HepG2 (cell line): ENCODE results near the gene SYPL2. TPM values are rescaled to one million over a fixed set of nuclear protein-coding genes. Genes with fewer than 3 reads are reported as not detected.

Experiments
- ATAD3A ChIP-seq: sonication (generic); formaldehyde crosslinking; IDR thresholded peaks from 2 replicates; pipeline ENCODE4 v1.4.0; 2020; ENCODE audit warnings: missing genetic modification reagents
- BRD4 ChIP-seq: sonication (generic); formaldehyde crosslinking; IDR thresholded peaks from 2 replicates; pipeline ENCODE4 v1.4.0; 2020; ENCODE audit warnings: missing genetic modification reagents
- CBX2 ChIP-seq, 2 experiments: fragments of 200-600 bp in 1 of 2; sonication (generic); formaldehyde crosslinking in 1 of 2; IDR thresholded peaks; 2 replicates each; pipeline versions ENCODE4 v1.7.0 to v1.8.1; 2018 to 2022; ENCODE audit warnings: low read depth in 2 of 2, low read length in 1 of 2, mild to moderate bottlenecking in 1 of 2, missing genetic modification reagents in 1 of 2
- CC2D1A ChIP-seq: sonication (generic); formaldehyde crosslinking; IDR thresholded peaks from 2 replicates; pipeline ENCODE4 v1.8.1; 2023; ENCODE audit warnings: mild to moderate bottlenecking, missing genetic modification reagents
- HOMEZ ChIP-seq: IDR thresholded peaks from 2 replicates; pipeline ENCODE4 v1.6.1; 2016; ENCODE audit warnings: low read depth
- HOXA5 ChIP-seq: sonication (generic); formaldehyde crosslinking; IDR thresholded peaks from 2 replicates; pipeline ENCODE4 v1.4.0; 2020; ENCODE audit warnings: missing genetic modification reagents
- IKZF1 ChIP-seq: fragments of 450-650 bp; IDR thresholded peaks from 2 replicates; pipeline ENCODE4 v1.7.1; 2016
- IKZF5 ChIP-seq: IDR thresholded peaks from 2 replicates; pipeline ENCODE4 v1.6.1; 2018; ENCODE audit warnings: missing genetic modification reagents, mild to moderate bottlenecking, missing compliant biosample characterization
- ISX ChIP-seq: sonication (generic); formaldehyde crosslinking; conservative IDR thresholded peaks from 2 replicates; pipeline ENCODE4 v1.5.0; 2020; ENCODE audit warnings: missing genetic modification reagents
- JUND ChIP-seq: sonication (generic); formaldehyde crosslinking; IDR thresholded peaks from 2 replicates; pipeline ENCODE4 v1.8.0; 2022; ENCODE audit warnings: mild to moderate bottlenecking, missing genetic modification reagents
- MIER2 ChIP-seq: IDR thresholded peaks from 2 replicates; pipeline ENCODE4 v1.6.1; 2016; ENCODE audit warnings: missing biosample characterization, missing genetic modification reagents
- MTERF4 ChIP-seq: sonication (generic); formaldehyde crosslinking; IDR thresholded peaks from 2 replicates; pipeline ENCODE4 v1.8.0; 2023; ENCODE audit warnings: mild to moderate bottlenecking, missing genetic modification reagents
- PAXIP1 ChIP-seq: sonication (generic); formaldehyde crosslinking; conservative IDR thresholded peaks from 2 replicates; pipeline ENCODE4 v1.4.0; 2020; ENCODE audit warnings: mild to moderate bottlenecking, missing genetic modification reagents, moderate library complexity
- SIN3B ChIP-seq: fragments of 150-350 bp; IDR thresholded peaks from 2 replicates; pipeline ENCODE4 v1.6.1; 2014; ENCODE audit warnings: low read length
- TCF7 ChIP-seq: sonication (generic); IDR thresholded peaks from 2 replicates; pipeline ENCODE4 v1.6.1; 2016; ENCODE audit warnings: antibody characterized with exemption, low read depth
- ZMAT5 ChIP-seq: sonication (generic); formaldehyde crosslinking; IDR thresholded peaks from 2 replicates; pipeline ENCODE4 v1.5.0; 2020; ENCODE audit warnings: mild to moderate bottlenecking, low read depth, missing genetic modification reagents, borderline replicate concordance
- ZNF281 ChIP-seq: sonication (generic); formaldehyde crosslinking; IDR thresholded peaks from 2 replicates; pipeline ENCODE4 v1.4.0; 2020; ENCODE audit warnings: missing genetic modification reagents, borderline replicate concordance
- polyA plus RNA-seq, 8 experiments: library from polyadenylated mRNA; depleted of rRNA in 3 of 8; stranded (reverse) in 7 of 8; unstranded in 1 of 8; fragments of >200 nt; fragmentation: Illumina TruSeq in 4 of 8; extraction: Trizol in 4 of 8; gene quantifications; 2 replicates each; pipeline versions ENCODE4 v1.2.1 to v1.2.3, GENCODE V29; 2011 to 2016; ENCODE audit warnings: low read depth in 4 of 8, missing spikeins in 1 of 8, mixed read lengths in 1 of 8; ENCODE audit not compliant: insufficient read depth in 1 of 8
- total RNA-seq, 5 experiments: library from RNA; depleted of rRNA; stranded (reverse); fragments of >200 nt; fragmentation: Illumina TruSeq; extraction: Trizol; gene quantifications; 2 replicates each; pipeline ENCODE4 v1.2.3, GENCODE V29; 2016; ENCODE audit warnings: low read depth in 1 of 5

SYPL2 gene
- total and polyA plus RNA-seq, 2 of the 13 experiments (the other 11 are each of a cell fraction or from before 2014, with no cell fraction given), result 0.17 to 0.24 TPM

GRCh38 chr1:109426281-109427170 is 39.8 kb upstream of the SYPL2 start, which contains the start of gene PSMA5 (continued):
- TF ChIP-seq ZNF281 (CRISPR knock-in tag), result peak; percentile 44; the same call in 1 of the 2 replicates
- TF ChIP-seq BRD4 (CRISPR knock-in tag), result no peak
- no peak for TF ChIP-seq JUND (CRISPR knock-in tag)
- TF ChIP-seq ZMAT5 (CRISPR knock-in tag), result no peak
- 0 out of 2 replicates have a peak, but pooled peaks have one; percentile 56 for TF ChIP-seq CC2D1A (CRISPR knock-in tag)
- TF ChIP-seq PAXIP1, result peak; percentile 58
- peak; percentile 57; the same call in 1 of the 2 replicates for TF ChIP-seq IKZF5
- 0 out of 2 replicates have a peak, but pooled peaks have one; percentile 8 for TF ChIP-seq HOMEZ (CRISPR knock-in tag)
- TF ChIP-seq TCF7, result no peak
- TF ChIP-seq IKZF1, result no peak
- TF ChIP-seq ATAD3A (CRISPR knock-in tag), result no peak
- peak; percentile 27 for TF ChIP-seq HOXA5
- TF ChIP-seq SIN3B, result no peak
- TF ChIP-seq MIER2, result no peak
- no peak for TF ChIP-seq CBX2 (IDR thresholded peaks at IDR 0.05; ENCODE audit: low read depth, low read length)
- TF ChIP-seq CBX2 (CRISPR knock-in tag; IDR thresholded peaks at IDR 0.05; ENCODE audit: low read depth), result no peak
- no peak for TF ChIP-seq ISX (CRISPR knock-in tag)
- 0 out of 2 replicates have a peak, but pooled peaks have one; percentile 10 for TF ChIP-seq MTERF4 (CRISPR knock-in tag)
